Endodermal cell (in vitro differentiated cells): ENCODE measurements around the gene PTTG1IP. TPM values are rescaled to one million over a fixed set of nuclear protein-coding genes. Genes with fewer than 3 reads are reported as not detected.

ENCODE experiments used
- DNase-seq: peaks from one replicate; pipeline ENCODE4 v3.0.0-alpha.2; 2017
- H3K27ac ChIP-seq: 2 replicates; pipeline ENCODE4 v1.5.1; 2013; ENCODE audit warnings: mild to moderate bottlenecking, low read depth, low read length, moderate library complexity
- H3K27me3 ChIP-seq: 2 replicates; pipeline ENCODE4 v1.6.1; 2013; ENCODE audit warnings: mild to moderate bottlenecking, low read length, moderate library complexity; ENCODE audit not compliant: insufficient read depth, control insufficient read depth, poor library complexity, severe bottlenecking
- H3K36me3 ChIP-seq: 2 replicates; pipeline ENCODE4 v1.7.0; 2013; ENCODE audit warnings: mild to moderate bottlenecking, low read length, moderate library complexity; ENCODE audit not compliant: control insufficient read depth, insufficient read depth
- H3K4me1 ChIP-seq: one replicate; pipeline ENCODE4 v1.7.0; 2013; ENCODE audit warnings: low read length; ENCODE audit not compliant: control insufficient read depth, insufficient read depth
- H3K4me3 ChIP-seq: 2 replicates; pipeline ENCODE4 v1.5.1; 2013; ENCODE audit warnings: mild to moderate bottlenecking, low read length, moderate library complexity
- H3K9ac ChIP-seq: 2 replicates; pipeline ENCODE4 v1.6.1; 2013; ENCODE audit warnings: mild to moderate bottlenecking, low read length, moderate library complexity; ENCODE audit not compliant: poor library complexity, severe bottlenecking; ENCODE audit errors: extremely low read depth
- H3K9me3 ChIP-seq: 2 replicates; pipeline ENCODE4 v1.6.1; 2013; ENCODE audit warnings: mild to moderate bottlenecking, low read length, moderate library complexity; ENCODE audit not compliant: control insufficient read depth
- H3K27ac Mint-ChIP-seq: 2 replicates; pipeline ENCODE4 v1.8.0; 2020; ENCODE audit warnings: mixed read lengths
- H3K27me3 Mint-ChIP-seq: 2 replicates; pipeline ENCODE4 v1.8.0; 2021; ENCODE audit warnings: mild to moderate bottlenecking, mixed read lengths; ENCODE audit not compliant: insufficient read depth
- H3K36me3 Mint-ChIP-seq: 2 replicates; pipeline ENCODE4 v1.8.0; 2020; ENCODE audit warnings: low read depth, mixed read lengths
- H3K4me1 Mint-ChIP-seq: 2 replicates; pipeline ENCODE4 v1.8.0; 2020; ENCODE audit warnings: mixed read lengths
- H3K4me3 Mint-ChIP-seq: 2 replicates; pipeline ENCODE4 v1.8.0; 2020; ENCODE audit warnings: mild to moderate bottlenecking, moderate library complexity, mixed read lengths
- H3K9me3 Mint-ChIP-seq: 2 replicates; pipeline ENCODE4 v1.8.0; 2020; ENCODE audit warnings: mild to moderate bottlenecking, mixed read lengths
- CTCF ChIP-seq: fragments of 200-600 bp; sonication (generic); conservative IDR thresholded peaks from 2 replicates; pipeline ENCODE4 v1.5.0; 2021; ENCODE audit warnings: antibody characterized with exemption, mild to moderate bottlenecking
- WGBS, 2 experiments: methylation state at CpG; one replicate each; pipeline versions ENCODE4 v1.1.5 to v1.1.7; 2013; ENCODE audit warnings: missing lambda C conversion rate in 2 of 2, mixed read lengths in 1 of 2; ENCODE audit not compliant: insufficient coverage in 1 of 2, insufficient read length in 1 of 2; 5-methylcytosine and 5-hydroxymethylcytosine counted together
- total RNA-seq, 2 donors: library from RNA; stranded (reverse); fragmentation: NEBNext Ultra II Directional in 1 of 2; extraction: Animal tissue kit (Norgen Biotek cat#: 25700) in 1 of 2; gene quantifications; 2 replicates in 1 of 2; 3 replicates in 1 of 2; pipeline ENCODE4 v1.2.1, GENCODE V29; 2021

The PTTG1IP gene
- total RNA-seq, 2 donors from 2014 or later: 155 to 168 TPM

- H3K27ac ChIP-seq: peak overlapping the region; percentile 82
- Mint-ChIP-seq H3K36me3 (peaks cover 12% of the 10 kb centered on the region), H3K27me3 (peaks cover 26% of the 10 kb centered on the region), H3K4me3 (peak overlapping the region; percentile 87), H3K4me1 (peaks cover 50% of the 10 kb centered on the region), H3K9me3 (no peaks in the 10 kb centered on the region), H3K27ac (peak overlapping the region; percentile 91)
- WGBS, 2 experiments: 74 to 75% methylated on average over 5 to 14 of the region's 14 CpGs
- no peak for TF ChIP-seq CTCF
- peaks cover 14% of the 10 kb centered on the region for H3K36me3 ChIP-seq
- peaks cover 32% of the 10 kb centered on the region for H3K4me1 ChIP-seq
- H3K27me3 ChIP-seq: peaks cover 24% of the 10 kb centered on the region
- peak overlapping the region; percentile 88 for H3K9ac ChIP-seq
- H3K9me3 ChIP-seq: no peaks in the 10 kb centered on the region
- no peak for DNase-seq
- H3K4me3 ChIP-seq: peak overlapping the region; percentile 95
Observed at GRCh38 chr21:44871576-44872269, 1.8 kb downstream of the PTTG1IP start.

GRCh38 chr21:44870748-44871495, 2.6 kb downstream of the PTTG1IP start:
- peaks cover 18% of the 10 kb centered on the region for H3K36me3 ChIP-seq
- peak overlapping the region; percentile 88 for H3K9ac ChIP-seq
- H3K27ac Mint-ChIP-seq: peak overlapping the region; percentile 69
- H3K27me3 ChIP-seq: peaks cover 18% of the 10 kb centered on the region
- H3K27me3 Mint-ChIP-seq: peaks cover 18% of the 10 kb centered on the region
- WGBS, 2 experiments: 83 to 86% methylated on average over 10 of the region's 10 CpGs
- H3K4me3 Mint-ChIP-seq: peak overlapping the region; percentile 87
- H3K9me3 ChIP-seq: no peaks in the 10 kb centered on the region
- no peak for DNase-seq
- H3K4me1 ChIP-seq: peaks cover 32% of the 10 kb centered on the region
- no peak for TF ChIP-seq CTCF
- H3K4me3 ChIP-seq: peak overlapping the region; percentile 95
- H3K4me1 Mint-ChIP-seq: peaks cover 57% of the 10 kb centered on the region
- peaks cover 15% of the 10 kb centered on the region for H3K36me3 Mint-ChIP-seq
- no peaks in the 10 kb centered on the region for H3K9me3 Mint-ChIP-seq
- H3K27ac ChIP-seq: peak overlapping the region; percentile 61

- H3K9ac ChIP-seq: peak overlapping the region; percentile 16
- H3K27me3 ChIP-seq: peaks cover 10% of the 10 kb centered on the region
- 78 to 79% methylated on average over 10 to 19 of the region's 19 CpGs for WGBS, 2 experiments
Observed at GRCh38 chr21:44869781-44870747, 3.4 kb downstream of the PTTG1IP start.

More at GRCh38 chr21:44869781-44870747, 3.4 kb downstream of the PTTG1IP start:
- H3K4me3 ChIP-seq: peak overlapping the region; percentile 95
- Mint-ChIP-seq H3K36me3 (peaks cover 22% of the 10 kb centered on the region), H3K27me3 (peaks cover 10% of the 10 kb centered on the region), H3K9me3 (no peaks in the 10 kb centered on the region), H3K4me1 (peaks cover 64% of the 10 kb centered on the region), H3K27ac (peak overlapping the region; percentile 87), H3K4me3 (peak overlapping the region; percentile 36)
- peak; percentile 82 for DNase-seq
- peak overlapping the region; percentile 45 for H3K27ac ChIP-seq
- peaks cover 27% of the 10 kb centered on the region for H3K36me3 ChIP-seq
- H3K9me3 ChIP-seq: no peaks in the 10 kb centered on the region
- TF ChIP-seq CTCF: no peak
- H3K4me1 ChIP-seq: peaks cover 32% of the 10 kb centered on the region
